Dendritic cell treated with granulocyte-macrophage colony-stimulating factor and Interleukin-4, amounts not matched to agents 40 ng/mL and 50 ng/mL, for 4 days (primary cell): ENCODE results near the gene B3GAT1.

Experiments used
- H3K27ac Mint-ChIP-seq: one replicate; pipeline ENCODE4 v1.8.0; 2022; ENCODE audit warnings: mild to moderate bottlenecking, mixed read lengths
- H3K27me3 Mint-ChIP-seq: one replicate; pipeline ENCODE4 v1.8.0; 2022; ENCODE audit warnings: mild to moderate bottlenecking, mixed read lengths
- H3K36me3 Mint-ChIP-seq: one replicate; pipeline ENCODE4 v1.8.0; 2022; ENCODE audit warnings: low read depth, mixed read lengths
- H3K4me1 Mint-ChIP-seq: one replicate; pipeline ENCODE4 v1.8.0; 2022; ENCODE audit warnings: low read depth, mixed read lengths
- H3K4me3 Mint-ChIP-seq: one replicate; pipeline ENCODE4 v1.8.0; 2022; ENCODE audit warnings: mild to moderate bottlenecking, moderate library complexity, mixed read lengths
- H3K9me3 Mint-ChIP-seq: one replicate; pipeline ENCODE4 v1.8.0; 2022; ENCODE audit warnings: mixed read lengths
- intact Hi-C: fragments of 100-400 bp; cut with micrococcal nuclease; formaldehyde crosslinking; loops from one replicate; pipeline ENCODE4 v1.15.0; 2022

Gene B3GAT1

GRCh38 chr11:134398079-134398444 is 14.0 kb downstream of the B3GAT1 start:
- no peaks in the 10 kb centered on the region for H3K4me1 Mint-ChIP-seq
- peaks cover 3% of the 10 kb centered on the region for H3K27me3 Mint-ChIP-seq
- H3K9me3 Mint-ChIP-seq, result no peaks in the 10 kb centered on the region
- no peaks in the 10 kb centered on the region for H3K36me3 Mint-ChIP-seq
- intact Hi-C loops, result no loop called here
- no peak overlapping the region for H3K27ac Mint-ChIP-seq
- H3K4me3 Mint-ChIP-seq, result no peak overlapping the region

DNA sequence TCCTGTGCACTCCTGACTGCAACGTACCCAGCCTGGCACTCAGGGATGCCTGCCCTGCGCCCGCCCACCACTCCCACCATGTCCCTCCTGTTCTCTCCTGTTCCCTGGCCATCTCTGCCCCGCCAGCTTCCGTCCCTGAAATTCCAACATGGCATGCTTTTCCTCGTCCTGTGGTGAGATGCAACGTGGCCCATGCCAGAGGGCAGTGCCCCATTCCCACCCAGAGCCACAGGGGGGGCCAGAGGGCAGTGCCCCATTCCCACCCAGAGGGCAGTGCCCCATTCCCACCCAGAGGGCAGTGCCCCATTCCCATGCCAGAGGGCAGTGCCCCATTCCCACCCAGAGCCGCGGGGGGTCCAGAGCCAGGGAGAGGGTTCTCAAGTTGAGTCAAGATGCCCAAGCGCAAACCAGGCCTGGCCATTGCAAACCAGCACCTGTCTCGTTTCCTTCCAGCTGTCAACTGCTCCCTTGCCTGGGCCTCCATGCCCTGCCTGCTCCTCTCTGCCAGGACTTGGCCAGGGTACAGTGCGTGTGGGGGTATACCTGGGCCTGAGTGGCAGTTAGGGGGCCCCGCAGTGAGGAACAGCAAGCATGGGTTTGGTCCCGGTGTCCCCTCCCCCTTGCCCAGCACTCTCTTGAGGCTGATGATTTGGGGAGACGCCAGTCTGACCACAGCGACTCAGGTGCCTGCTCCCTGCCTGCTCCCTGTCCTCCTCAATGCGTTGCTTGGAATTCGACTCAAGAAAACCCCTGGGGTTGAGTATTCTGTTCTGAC is 14.6 kb downstream of the B3GAT1 start:
- Mint-ChIP-seq H3K36me3 (no peaks in the 10 kb centered on the region), H3K4me3 (no peak overlapping the region), H3K27me3 (peaks cover 3% of the 10 kb centered on the region), H3K9me3 (no peaks in the 10 kb centered on the region), H3K4me1 (no peaks in the 10 kb centered on the region), H3K27ac (no peak overlapping the region)
- intact Hi-C loops, result no loop called here

- Mint-ChIP-seq H3K27ac (no peak overlapping the region), H3K4me3 (no peak overlapping the region), H3K36me3 (no peaks in the 10 kb centered on the region), H3K4me1 (no peaks in the 10 kb centered on the region), H3K9me3 (no peaks in the 10 kb centered on the region), H3K27me3 (peaks cover 1% of the 10 kb centered on the region)
- intact Hi-C loops, result no loop called here
These were observed 17.0 kb downstream of the B3GAT1 start for GRCh38 chr11:134395002-134395401.

- Mint-ChIP-seq H3K27ac (no peak overlapping the region), H3K4me1 (no peaks in the 10 kb centered on the region), H3K36me3 (no peaks in the 10 kb centered on the region), H3K9me3 (no peaks in the 10 kb centered on the region), H3K27me3 (peaks cover 1% of the 10 kb centered on the region), H3K4me3 (no peak overlapping the region)
- intact Hi-C loops, result no loop called here
These were observed 17.7 kb downstream of the B3GAT1 start for GRCh38 chr11:134394311-134394710.

DNA sequence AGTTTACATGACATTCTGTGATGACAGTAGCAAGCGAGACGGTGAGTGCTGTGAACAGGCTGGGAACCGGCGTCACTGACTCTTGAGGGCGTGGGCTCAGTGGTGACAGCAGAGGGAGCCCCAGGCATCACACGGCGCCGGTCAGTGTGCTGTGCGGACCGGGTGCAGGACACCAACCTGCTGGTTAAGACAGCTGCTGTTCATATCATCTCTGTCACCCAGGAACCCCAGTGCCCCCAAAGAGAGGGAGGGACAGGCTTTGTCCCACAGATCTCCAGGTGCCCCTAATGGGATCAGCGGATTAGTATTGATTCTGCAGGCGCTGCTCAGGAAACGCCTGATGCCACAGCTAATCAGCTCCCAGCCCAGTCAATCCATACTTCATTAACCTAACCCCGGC is 18.4 kb downstream of the B3GAT1 start:
- no peak overlapping the region for H3K4me3 Mint-ChIP-seq
- no peaks in the 10 kb centered on the region for H3K36me3 Mint-ChIP-seq
- no peaks in the 10 kb centered on the region for H3K9me3 Mint-ChIP-seq
- no peak overlapping the region for H3K27ac Mint-ChIP-seq
- intact Hi-C loops, result no loop called here
- peaks cover 1% of the 10 kb centered on the region for H3K27me3 Mint-ChIP-seq
- no peaks in the 10 kb centered on the region for H3K4me1 Mint-ChIP-seq

- Mint-ChIP-seq H3K4me1 (no peaks in the 10 kb centered on the region), H3K27me3 (peaks cover 1% of the 10 kb centered on the region), H3K4me3 (no peak overlapping the region), H3K27ac (no peak overlapping the region), H3K36me3 (no peaks in the 10 kb centered on the region), H3K9me3 (no peaks in the 10 kb centered on the region)
- intact Hi-C loops, result no loop called here
These were observed 19.0 kb downstream of the B3GAT1 start for GRCh38 chr11:134392953-134393615.

DNA sequence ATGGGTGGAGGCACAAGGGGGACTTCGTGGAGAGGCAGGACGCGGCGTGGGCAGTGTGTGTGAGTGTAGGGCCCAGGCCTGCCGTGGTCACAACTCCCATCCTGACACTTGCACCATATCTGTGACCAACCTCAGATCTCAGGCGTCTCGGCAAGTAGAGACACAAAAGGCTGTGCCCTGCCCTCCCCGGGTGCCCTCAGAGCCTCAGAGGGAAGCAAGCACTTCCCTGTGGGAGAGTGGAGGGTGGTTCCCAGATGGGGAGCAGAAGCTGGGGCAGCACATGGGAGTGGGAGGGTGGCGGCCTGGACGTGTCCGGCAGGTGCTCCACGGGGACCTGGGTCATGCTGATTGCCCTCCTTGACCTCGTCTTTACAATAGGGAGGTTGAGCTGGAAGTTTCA is 20.4 kb downstream of the B3GAT1 start:
- Mint-ChIP-seq H3K4me1 (peaks cover 7% of the 10 kb centered on the region), H3K4me3 (no peak overlapping the region), H3K27me3 (peaks cover 3% of the 10 kb centered on the region), H3K27ac (no peak overlapping the region), H3K9me3 (no peaks in the 10 kb centered on the region), H3K36me3 (no peaks in the 10 kb centered on the region)
- intact Hi-C loops, result no loop called here

GRCh38 chr11:134390706-134391569 is 21.1 kb downstream of the B3GAT1 start:
- peaks cover 4% of the 10 kb centered on the region for H3K27me3 Mint-ChIP-seq
- H3K4me3 Mint-ChIP-seq, result no peak overlapping the region
- H3K36me3 Mint-ChIP-seq, result no peaks in the 10 kb centered on the region
- peaks cover 8% of the 10 kb centered on the region for H3K4me1 Mint-ChIP-seq
- H3K9me3 Mint-ChIP-seq, result no peaks in the 10 kb centered on the region
- no peak overlapping the region for H3K27ac Mint-ChIP-seq
- intact Hi-C loops, result no loop called here

DNA sequence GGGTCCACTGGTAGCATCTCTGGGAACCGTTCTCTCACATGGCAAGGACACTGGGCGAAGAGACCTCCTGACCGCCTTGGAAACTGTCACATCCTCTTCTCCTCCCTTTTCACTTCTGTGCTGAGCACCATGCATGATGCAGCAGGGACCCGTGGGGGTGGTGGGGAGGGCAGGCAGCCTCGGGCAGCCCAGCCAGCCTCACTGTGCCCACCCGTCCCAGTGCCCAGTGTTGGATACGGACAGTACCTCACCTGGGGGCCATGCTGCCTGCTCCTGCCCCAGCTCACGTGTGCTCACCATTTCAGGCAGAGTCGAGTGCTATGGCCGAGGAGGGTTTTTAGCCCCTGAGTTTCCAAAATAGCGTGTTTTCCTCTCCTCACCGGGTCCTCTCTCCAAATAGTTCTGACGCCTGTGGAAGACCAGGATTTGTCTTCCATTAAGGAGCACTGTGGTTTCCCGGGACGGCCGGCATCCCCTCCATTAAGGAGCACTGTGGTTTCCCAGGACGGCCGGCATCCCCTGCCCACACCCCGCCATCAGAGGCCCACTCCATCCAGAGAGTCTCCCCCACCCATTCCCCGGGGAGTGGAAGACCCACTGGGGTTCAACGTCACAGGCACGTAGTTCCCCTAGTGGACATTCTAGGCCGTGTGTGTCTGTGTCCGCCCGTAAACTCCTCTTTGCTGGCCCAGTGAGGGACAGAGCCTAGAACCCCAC is 22.4 kb downstream of the B3GAT1 start:
- Mint-ChIP-seq H3K9me3 (no peaks in the 10 kb centered on the region), H3K4me3 (no peak overlapping the region), H3K36me3 (no peaks in the 10 kb centered on the region), H3K27me3 (peaks cover 4% of the 10 kb centered on the region), H3K4me1 (peaks cover 8% of the 10 kb centered on the region), H3K27ac (no peak overlapping the region)
- intact Hi-C loops, result no loop called here

DNA sequence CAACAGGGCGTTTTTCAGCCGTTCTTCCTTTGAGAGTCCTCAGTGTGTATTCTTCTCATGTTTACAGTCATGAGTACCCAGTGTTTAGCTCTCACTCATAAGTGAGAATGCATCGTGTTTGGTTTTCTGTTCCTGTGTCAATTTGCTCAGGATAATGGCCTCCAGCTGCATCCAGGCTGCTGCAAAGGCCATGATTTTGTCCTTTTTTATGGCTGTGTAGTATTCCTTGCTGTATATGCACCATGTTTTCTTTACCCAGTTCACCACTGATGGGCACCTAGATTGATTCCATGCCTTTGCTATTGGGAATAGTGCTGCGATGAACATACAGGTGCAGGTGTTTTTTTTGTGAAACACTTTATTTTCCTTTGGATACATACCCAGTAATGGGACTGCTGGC is 23.5 kb downstream of the B3GAT1 start:
- H3K27ac Mint-ChIP-seq, result no peak overlapping the region
- intact Hi-C loops, result no loop called here
- H3K27me3 Mint-ChIP-seq, result peaks cover 3% of the 10 kb centered on the region
- no peak overlapping the region for H3K4me3 Mint-ChIP-seq
- no peaks in the 10 kb centered on the region for H3K36me3 Mint-ChIP-seq
- no peaks in the 10 kb centered on the region for H3K9me3 Mint-ChIP-seq
- H3K4me1 Mint-ChIP-seq, result peaks cover 8% of the 10 kb centered on the region

DNA sequence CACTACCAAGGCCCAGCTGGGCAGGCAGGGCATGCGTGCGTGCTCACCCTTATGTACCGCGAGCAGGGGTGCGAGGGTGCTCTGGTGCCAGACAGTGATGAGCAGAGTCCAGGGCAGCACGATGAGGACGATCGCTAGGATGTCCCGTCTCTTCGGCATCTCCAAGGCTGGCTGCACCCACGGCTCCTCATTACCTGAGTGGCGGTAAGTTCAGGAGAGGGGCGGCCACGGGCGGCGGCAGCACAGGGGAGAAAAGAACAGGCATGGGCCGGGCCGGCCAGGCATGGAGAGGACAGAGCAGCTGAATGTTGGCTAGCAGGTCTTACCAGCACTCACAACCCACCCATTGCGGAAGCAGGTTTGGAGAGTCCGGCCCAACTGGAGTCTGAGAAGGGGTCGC is 24.5 kb downstream of the B3GAT1 start:
- Mint-ChIP-seq H3K4me1 (peaks cover 8% of the 10 kb centered on the region), H3K4me3 (no peak overlapping the region), H3K9me3 (no peaks in the 10 kb centered on the region), H3K27ac (no peak overlapping the region), H3K36me3 (no peaks in the 10 kb centered on the region), H3K27me3 (peaks cover 3% of the 10 kb centered on the region)
- intact Hi-C loops, result no loop called here

DNA sequence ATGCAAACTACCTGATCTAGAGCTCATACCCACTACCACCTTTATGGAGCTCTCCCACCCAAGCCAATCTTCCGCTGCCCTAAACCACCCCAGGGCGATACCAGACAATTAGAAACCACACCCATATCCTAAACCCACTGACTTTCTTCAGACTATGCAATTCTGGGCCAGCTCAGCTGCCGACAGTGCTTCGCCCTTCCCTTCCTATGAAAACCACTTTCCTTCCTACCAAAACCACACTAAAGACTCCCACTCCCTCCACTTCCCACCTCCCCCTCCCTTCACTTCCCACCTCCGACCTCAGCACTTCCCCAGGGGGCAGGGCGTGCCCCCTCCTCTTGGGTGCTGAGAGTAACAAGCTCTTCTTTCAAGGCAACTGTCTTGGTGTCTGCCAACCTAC is 25.1 kb downstream of the B3GAT1 start:
- peaks cover 8% of the 10 kb centered on the region for H3K4me1 Mint-ChIP-seq
- no peaks in the 10 kb centered on the region for H3K36me3 Mint-ChIP-seq
- H3K4me3 Mint-ChIP-seq, result no peak overlapping the region
- no peaks in the 10 kb centered on the region for H3K9me3 Mint-ChIP-seq
- no peak overlapping the region for H3K27ac Mint-ChIP-seq
- intact Hi-C loops, result no loop called here
- peaks cover 3% of the 10 kb centered on the region for H3K27me3 Mint-ChIP-seq

DNA sequence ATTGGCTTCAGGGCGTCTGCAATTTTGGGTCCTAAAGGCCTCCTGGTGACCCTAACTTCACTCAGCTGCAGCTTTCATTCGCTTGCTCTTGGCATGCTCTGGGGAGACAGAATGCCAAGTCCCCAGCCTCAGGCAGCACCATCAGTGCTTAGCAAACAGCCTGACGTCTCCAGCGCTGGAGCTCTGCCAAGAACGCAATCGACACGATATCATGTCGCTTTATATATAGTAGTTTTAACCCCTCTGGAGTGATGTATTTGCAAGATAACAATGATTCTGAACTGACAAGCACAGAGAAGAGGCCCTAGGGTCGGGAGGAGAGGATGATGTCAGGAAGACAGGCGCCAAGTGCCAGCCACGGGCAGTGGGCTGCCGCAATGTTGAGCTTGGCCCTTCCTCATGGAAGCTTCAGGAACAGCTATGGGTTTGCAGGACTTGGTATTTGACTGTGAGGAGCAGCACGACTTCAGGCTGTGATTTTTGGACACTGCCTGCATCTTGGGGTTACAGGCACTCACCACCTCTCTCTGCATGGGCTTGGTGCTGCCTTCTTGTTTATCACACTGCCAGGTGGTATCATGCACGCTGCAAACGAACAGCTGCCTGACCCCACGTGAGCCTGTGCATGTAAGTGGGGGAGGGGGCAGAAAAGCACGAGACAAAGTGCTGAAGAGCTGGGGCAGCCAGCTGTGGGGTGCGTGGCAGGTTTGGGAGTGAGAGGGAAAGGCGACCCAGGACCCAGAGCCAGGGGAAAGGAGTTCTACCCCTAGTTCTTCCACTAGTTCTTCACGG is 26.1 kb downstream of the B3GAT1 start:
- intact Hi-C loops, result no loop called here
- H3K4me1 Mint-ChIP-seq, result peaks cover 8% of the 10 kb centered on the region
- H3K9me3 Mint-ChIP-seq, result no peaks in the 10 kb centered on the region
- H3K36me3 Mint-ChIP-seq, result no peaks in the 10 kb centered on the region
- peaks cover 3% of the 10 kb centered on the region for H3K27me3 Mint-ChIP-seq
- H3K27ac Mint-ChIP-seq, result no peak overlapping the region
- H3K4me3 Mint-ChIP-seq, result no peak overlapping the region
